NCI-H2196 treated with DMSO at 0.1 percent for 48 hours (cell line): ENCODE results near the gene CENPW.

Source experiments
- DNase-seq: peaks from one replicate; lab custom pipeline; 2025; ENCODE audit not compliant: unreplicated experiment; lab: John Stamatoyannopoulos, UW

CENPW gene

DNA sequence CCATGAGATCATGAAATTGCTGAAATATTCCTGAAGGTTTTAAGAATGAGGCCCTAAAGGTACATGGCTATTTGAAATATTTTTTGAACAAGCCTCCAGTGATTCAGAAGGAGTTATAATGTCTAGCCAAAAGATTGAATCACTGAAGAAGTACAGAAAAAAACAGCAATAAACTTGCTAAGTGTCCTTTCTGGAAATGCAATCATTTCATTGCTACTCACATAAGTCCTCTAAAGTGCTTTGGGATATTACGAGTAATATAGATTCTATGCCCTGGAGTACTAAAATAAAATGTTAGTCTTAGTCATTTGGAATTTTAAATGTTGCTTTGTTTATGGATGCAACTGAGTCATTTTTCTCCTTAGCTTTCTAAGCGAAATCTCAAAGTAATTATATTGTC is 32.7 kb downstream of the CENPW start:
- no peak for DNase-seq

DNA sequence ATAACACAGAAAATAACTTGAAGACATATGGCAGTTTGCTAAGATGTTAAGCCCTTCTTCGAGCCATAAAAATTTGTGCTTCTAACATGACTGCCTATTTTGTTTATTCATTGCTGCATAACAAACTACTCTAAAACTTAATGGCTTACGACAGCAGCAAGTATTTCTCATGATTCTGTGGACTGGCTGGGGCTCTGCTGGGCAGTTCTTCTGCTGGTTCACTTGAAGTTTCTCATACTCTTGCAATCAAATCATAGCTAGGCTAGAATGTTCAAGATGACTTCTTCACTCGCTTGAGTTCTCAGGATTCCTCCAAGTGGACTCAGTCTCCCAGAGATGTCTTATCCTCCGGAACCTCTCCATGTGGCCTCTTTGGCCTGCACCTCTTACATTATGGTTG is 33.4 kb downstream of the CENPW start:
- no peak for DNase-seq

DNA sequence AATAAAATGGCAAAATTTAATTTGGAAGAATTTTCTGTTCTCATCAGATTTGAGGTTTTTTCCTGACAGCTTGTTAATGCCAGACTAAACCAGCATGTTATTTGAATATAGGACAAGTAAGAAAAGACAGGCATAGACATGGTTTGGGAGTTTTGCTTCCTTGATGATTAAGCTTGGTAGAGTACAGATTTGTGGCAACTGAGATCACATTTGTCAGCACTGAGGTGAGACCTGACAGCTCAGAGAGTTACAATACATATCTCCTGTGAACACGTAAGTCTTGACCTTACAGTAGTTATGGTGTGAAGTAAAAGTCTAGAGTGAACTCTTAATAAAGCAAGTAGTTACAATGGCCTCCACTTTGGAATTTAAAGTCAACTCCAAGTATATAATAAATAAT is 34.5 kb downstream of the CENPW start:
- DNase-seq = no peak

DNA sequence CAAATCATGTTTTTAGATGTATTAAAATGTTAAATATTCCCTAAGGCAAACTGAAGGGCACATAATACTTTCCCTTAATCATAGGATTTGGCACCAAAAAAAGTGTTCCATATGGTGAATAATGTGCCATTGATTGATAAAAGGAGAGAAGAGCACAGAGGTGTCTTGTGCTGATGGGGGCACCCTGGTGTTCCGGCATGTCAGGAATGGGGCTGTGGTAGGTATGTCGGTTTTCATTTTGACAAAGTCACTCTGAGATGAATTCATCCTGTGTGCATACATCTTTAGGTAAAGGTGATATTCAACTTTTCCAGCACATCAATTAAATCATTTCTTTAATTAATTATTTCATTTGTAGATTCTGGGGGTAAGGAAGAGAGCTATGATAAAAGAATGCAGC is 36.8 kb downstream of the CENPW start:
- DNase-seq = no peak

DNA sequence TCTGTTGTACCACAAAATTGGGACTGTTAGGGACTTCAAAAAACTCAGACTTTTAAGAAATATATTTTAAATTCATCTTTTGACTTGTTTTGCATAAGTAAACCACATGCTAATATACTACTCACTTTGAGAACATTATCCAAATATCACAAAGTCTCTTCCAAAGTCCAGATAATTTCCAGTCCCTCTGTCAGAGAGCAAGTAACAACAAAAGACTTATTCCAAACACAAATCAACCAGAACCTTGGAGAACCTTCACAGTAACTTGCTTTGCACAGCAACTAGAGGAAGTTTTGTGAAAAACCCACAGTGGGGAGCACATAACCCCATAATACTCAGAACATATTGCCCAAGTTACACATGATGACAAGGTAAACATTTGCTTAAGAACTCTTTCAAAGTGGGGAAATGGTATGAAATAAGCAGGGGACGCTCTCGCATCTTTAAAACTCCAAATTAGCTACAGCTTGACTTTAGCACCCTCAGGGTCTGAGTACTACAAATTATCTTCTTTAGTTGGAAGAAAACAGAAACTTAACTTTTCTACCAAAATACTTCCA is 37.8 kb downstream of the CENPW start:
- no peak for DNase-seq

DNA sequence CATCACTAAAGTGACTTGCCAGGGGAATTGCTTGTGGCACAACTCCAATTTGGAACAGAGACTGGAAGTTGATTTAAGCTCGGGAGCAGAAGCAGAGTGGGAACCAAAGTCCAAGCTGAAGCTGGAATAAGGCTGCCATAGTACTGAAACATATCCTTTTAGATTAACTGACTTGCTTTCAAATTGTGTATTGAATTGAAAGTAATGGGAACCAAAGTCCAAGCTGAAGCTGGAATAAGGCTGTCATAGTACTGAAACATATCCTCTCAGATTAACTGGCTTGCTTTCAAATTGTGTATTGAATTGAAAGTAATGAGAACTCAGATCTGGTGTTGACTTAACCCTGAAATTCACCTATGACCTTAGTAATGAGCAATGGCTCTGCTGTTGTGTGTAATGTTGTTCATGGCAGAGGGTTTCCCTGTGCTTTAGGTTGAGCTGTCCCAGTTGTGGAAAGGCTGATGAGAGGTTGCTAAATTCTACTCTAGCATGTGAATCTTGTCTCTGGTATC is 40.2 kb downstream of the CENPW start:
- DNase-seq = no peak

DNA sequence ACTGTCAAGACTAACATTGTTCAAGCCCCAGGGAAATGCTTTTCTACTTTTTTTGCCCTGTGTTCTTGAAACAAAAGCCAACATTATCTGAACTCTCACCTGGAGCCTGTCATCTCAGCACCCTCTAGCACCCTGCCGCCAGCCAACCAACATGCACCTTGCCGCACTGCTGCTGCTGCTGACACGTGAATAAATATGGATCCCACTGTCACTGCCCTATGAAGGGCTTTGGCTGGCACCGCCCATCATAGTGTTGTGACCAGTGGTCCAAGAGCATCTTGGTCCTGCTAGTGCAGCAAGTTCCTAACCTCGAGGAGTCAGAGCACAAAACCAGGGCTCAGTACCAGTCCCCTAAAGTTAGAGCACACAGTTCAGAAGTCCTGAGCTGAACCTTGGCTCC is 41.6 kb downstream of the CENPW start:
- DNase-seq = no peak

DNA sequence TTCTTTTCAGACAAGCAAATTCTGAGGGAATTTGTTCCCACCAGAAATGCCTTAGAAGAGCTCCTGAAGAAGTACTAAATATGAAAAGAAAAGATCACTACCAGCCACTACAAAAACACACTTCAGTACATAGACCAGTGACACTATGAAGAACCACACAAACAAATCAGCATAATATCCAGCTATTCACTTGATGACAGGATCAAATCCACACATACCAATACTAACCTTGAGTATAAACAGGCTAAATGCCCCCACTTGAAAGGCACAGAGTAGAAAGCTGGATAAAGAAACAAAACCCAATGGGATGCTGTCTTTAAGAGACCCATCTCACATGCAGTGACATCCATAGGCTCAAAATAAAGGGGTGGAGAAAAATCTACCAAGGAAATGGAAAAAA is 43.3 kb downstream of the CENPW start:
- no peak for DNase-seq

DNA sequence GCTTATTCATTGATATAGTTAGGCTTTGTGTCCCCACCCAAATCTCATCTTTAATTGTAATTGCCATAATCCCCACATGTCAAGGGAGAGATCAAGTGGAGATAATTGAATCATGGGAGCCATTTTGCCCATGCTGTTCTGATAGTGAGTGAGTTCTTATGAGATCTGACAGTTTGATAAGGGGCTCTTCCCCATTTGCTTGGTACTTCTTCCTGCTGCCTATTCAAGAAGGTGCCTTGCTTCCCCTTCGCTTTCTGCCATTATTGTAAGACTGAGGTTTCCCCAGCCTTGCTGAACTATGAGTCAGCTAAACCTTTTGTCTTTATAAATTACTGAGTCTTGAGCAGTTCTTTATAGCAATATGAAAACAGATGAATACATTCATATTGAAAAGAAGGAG is 45.6 kb downstream of the CENPW start:
- DNase-seq = no peak

DNA sequence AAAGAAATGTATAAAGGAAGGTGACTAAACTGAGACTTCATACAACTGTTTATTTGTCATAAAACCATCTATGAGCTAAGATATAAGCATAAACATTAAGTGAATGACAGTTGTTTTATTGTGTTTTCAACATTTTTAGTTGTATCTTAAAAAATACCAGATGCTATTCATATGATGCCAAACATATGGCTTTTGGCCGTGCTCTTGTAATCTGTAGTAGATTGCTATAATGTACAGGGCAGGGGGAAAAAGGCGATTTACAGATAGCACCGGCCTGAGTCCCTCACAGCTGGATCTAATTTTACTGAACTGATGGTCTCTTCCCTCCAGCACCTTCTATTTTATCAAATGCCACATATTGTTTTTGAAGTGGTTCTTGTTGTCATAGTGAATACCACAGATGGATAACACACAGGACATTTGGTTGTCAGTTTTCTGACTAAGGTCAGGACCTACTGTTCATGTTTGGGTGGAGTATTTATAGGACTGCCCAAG is 48.2 kb downstream of the CENPW start:
- no peak for DNase-seq

DNA sequence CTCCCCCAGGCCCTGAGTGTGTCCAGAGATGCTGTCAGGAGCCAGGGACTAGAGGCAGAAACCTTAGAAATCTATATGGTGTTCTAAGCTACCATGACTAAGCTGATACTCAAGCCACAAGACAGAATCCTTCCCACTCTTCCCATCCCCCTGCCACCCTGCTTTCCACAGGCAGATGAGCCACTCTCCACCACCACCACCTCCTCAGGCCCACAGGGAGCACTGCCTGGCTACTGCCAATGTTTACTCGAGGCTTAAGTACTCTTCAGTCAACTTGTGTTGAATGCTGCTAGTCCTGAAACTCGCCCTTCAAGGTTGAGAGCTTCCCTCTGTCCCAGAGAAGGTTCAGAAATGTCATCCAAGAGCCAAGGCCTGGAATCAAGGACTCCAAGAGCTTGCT is 56.2 kb downstream of the CENPW start:
- DNase-seq = no peak
